BJ (cell line): ENCODE data around the gene CFAP74. TPM values are rescaled to one million over a fixed set of nuclear protein-coding genes. Genes with fewer than 3 reads are reported as not detected.

Source experiments
- CTCF ChIA-PET: fragments of 350-600 bp; formaldehyde crosslinking; extraction: SDS; loops from one replicate; lab custom pipeline; 2021; ENCODE audit warnings: antibody characterized with exemption, inconsistent platforms; lab: Yijun Ruan, JAX
- POLR2A ChIA-PET: fragments of 300-600 bp; sonication (Branson Sonifier 250); formaldehyde crosslinking; extraction: SDS; loops from one replicate; lab custom pipeline; 2021; ENCODE audit warnings: antibody characterized with exemption; lab: Charles Lee
- DNase-seq: peaks from one replicate; pipeline ENCODE4 v3.0.0-alpha.2; 2011; ENCODE audit warnings: low read depth
- H3K27me3 ChIP-seq: 2 replicates; pipeline ENCODE4 v1.6.0; 2011; ENCODE audit warnings: low read length; ENCODE audit not compliant: control insufficient read depth, insufficient read depth
- H3K36me3 ChIP-seq: 2 replicates; pipeline ENCODE4 v1.5.1; 2011; ENCODE audit warnings: low read length; ENCODE audit not compliant: control insufficient read depth, insufficient read depth
- H3K4me3 ChIP-seq: 2 replicates; pipeline ENCODE4 v1.5.1; 2011; ENCODE audit warnings: low read depth, mild to moderate bottlenecking, control low read depth, low read length
- CTCF ChIP-seq: IDR thresholded peaks from 2 replicates; pipeline ENCODE4 v1.5.1; 2011; ENCODE audit warnings: low read depth, mild to moderate bottlenecking, control low read depth, inconsistent platforms, low read length, moderate library complexity; ENCODE audit not compliant: insufficient read depth
- polyA plus RNA-seq: library from polyadenylated mRNA; depleted of rRNA; stranded (reverse); fragments of >200 nt; gene quantifications from 2 replicates; pipeline ENCODE4 v1.2.3, GENCODE V29; 2011

The CFAP74 gene
- polyA plus RNA-seq, 1 experiment = not detected

GRCh38 chr1:1967151-1967550, 36.4 kb downstream of the CFAP74 start:
- DNase-seq = no peak
- no peaks in the 10 kb centered on the region for H3K36me3 ChIP-seq
- no peak overlapping the region for H3K4me3 ChIP-seq
- CTCF ChIA-PET = interaction anchor here (0.9 kb wide), 1 partner anchor 173 kb away, joined by 3 read pairs; no protein-coding TSS in a partner anchor
- POLR2A ChIA-PET = no interaction called here
- TF ChIP-seq CTCF = no peak
- peaks cover 2% of the 10 kb centered on the region; the same call in 1 of the 2 replicates for H3K27me3 ChIP-seq

GRCh38 chr1:1966071-1966740, 37.4 kb downstream of the CFAP74 start:
- Histone ChIP-seq H3K36me3 (no peaks in the 10 kb centered on the region), H3K4me3 (no peak overlapping the region), H3K27me3 (peaks cover 7% of the 10 kb centered on the region)
- CTCF ChIA-PET = interaction anchor here (0.7 to 1.2 kb wide), 3 partner anchors 24 to 210 kb away, joined by 3 to 4 read pairs (median 3); no protein-coding TSS in a partner anchor
- DNase-seq = no peak
- no peak for TF ChIP-seq CTCF
- POLR2A ChIA-PET = no interaction called here

- ChIA-PET POLR2A (no interaction called here), CTCF (interaction anchor here (1.2 kb wide), 1 partner anchor 24 kb away, joined by 3 read pairs; no protein-coding TSS in a partner anchor)
- TF ChIP-seq CTCF = no peak
- Histone ChIP-seq H3K4me3 (no peak overlapping the region), H3K36me3 (no peaks in the 10 kb centered on the region), H3K27me3 (peaks cover 10% of the 10 kb centered on the region)
- DNase-seq = no peak
These were observed 38.0 kb downstream of the CFAP74 start for GRCh38 chr1:1965546-1965945.

- Histone ChIP-seq H3K36me3 (no peaks in the 10 kb centered on the region), H3K27me3 (peaks cover 10% of the 10 kb centered on the region), H3K4me3 (no peak overlapping the region)
- TF ChIP-seq CTCF = no peak
- POLR2A ChIA-PET = no interaction called here
- CTCF ChIA-PET = interaction anchor here (0.6 to 1.2 kb wide), 2 partner anchors 23 to 53 kb away, joined by 3 read pairs; no protein-coding TSS in a partner anchor
- DNase-seq = no peak
These were observed 38.8 kb downstream of the CFAP74 start for GRCh38 chr1:1964811-1965210.

- Histone ChIP-seq H3K27me3 (peaks cover 10% of the 10 kb centered on the region), H3K36me3 (no peaks in the 10 kb centered on the region), H3K4me3 (no peak overlapping the region)
- DNase-seq = no peak
- ChIA-PET POLR2A (no interaction called here), CTCF (interaction anchor here (2.1 to 4.0 kb wide), 2 partner anchors 19 to 81 kb away, joined by 5 to 16 read pairs; no protein-coding TSS in a partner anchor)
- TF ChIP-seq CTCF = no peak
These were observed 40.0 kb downstream of the CFAP74 start for GRCh38 chr1:1963570-1963969.
